ENCODE results near the gene ARL10.

The ARL10 gene

GRCh38 chr5:176371621-176372539, 6.6 kb downstream of the ARL10 start:
- no peak for TF ChIP-seq POLR2A (IDR thresholded peaks at IDR 0.05; ENCODE audit: low read depth, low read length)
- DNase-seq (ENCODE audit: insufficient read length, low spot score), result no peak
- FAIRE-seq, result no peak

GRCh38 chr5:176373100-176373818, 8.0 kb downstream of the ARL10 start:
- FAIRE-seq (no peak), DNase-seq (ENCODE audit: insufficient read length, low spot score) (no peak)
- TF ChIP-seq POLR2A (IDR thresholded peaks at IDR 0.05; ENCODE audit: low read depth, low read length), result no peak

- TF ChIP-seq POLR2A (IDR thresholded peaks at IDR 0.05; ENCODE audit: low read depth, low read length), result no peak
- DNase-seq (ENCODE audit: insufficient read length, low spot score) (no peak), FAIRE-seq (no peak)
These were observed 14.6 kb downstream of the ARL10 start for GRCh38 chr5:176379881-176380280.

- TF ChIP-seq POLR2A (IDR thresholded peaks at IDR 0.05; ENCODE audit: low read depth, low read length), result no peak
- no peak for FAIRE-seq
- no peak for DNase-seq (ENCODE audit: insufficient read length, low spot score)
These were observed 16.1 kb downstream of the ARL10 start for GRCh38 chr5:176381423-176381822.

GRCh38 chr5:176381979-176382378, 16.7 kb downstream of the ARL10 start:
- TF ChIP-seq POLR2A (IDR thresholded peaks at IDR 0.05; ENCODE audit: low read depth, low read length), result no peak
- DNase-seq (ENCODE audit: insufficient read length, low spot score), result no peak
- FAIRE-seq, result no peak

- DNase-seq (ENCODE audit: insufficient read length, low spot score) (no peak), FAIRE-seq (no peak)
- TF ChIP-seq POLR2A (IDR thresholded peaks at IDR 0.05; ENCODE audit: low read depth, low read length), result no peak
These were observed 17.4 kb downstream of the ARL10 start for GRCh38 chr5:176382721-176383120.

GRCh38 chr5:176383248-176383905, 18.1 kb downstream of the ARL10 start:
- DNase-seq (ENCODE audit: insufficient read length, low spot score), result no peak
- no peak for FAIRE-seq
- no peak for TF ChIP-seq POLR2A (IDR thresholded peaks at IDR 0.05; ENCODE audit: low read depth, low read length)

GRCh38 chr5:176383961-176384360, 18.7 kb downstream of the ARL10 start:
- no peak for FAIRE-seq
- TF ChIP-seq POLR2A (IDR thresholded peaks at IDR 0.05; ENCODE audit: low read depth, low read length), result no peak
- no peak for DNase-seq (ENCODE audit: insufficient read length, low spot score)

- no peak for TF ChIP-seq POLR2A (IDR thresholded peaks at IDR 0.05; ENCODE audit: low read depth, low read length)
- FAIRE-seq (no peak), DNase-seq (ENCODE audit: insufficient read length, low spot score) (no peak)
These were observed 19.2 kb downstream of the ARL10 start for GRCh38 chr5:176384366-176384930.

- TF ChIP-seq POLR2A (IDR thresholded peaks at IDR 0.05; ENCODE audit: low read depth, low read length), result no peak
- no peak for DNase-seq (ENCODE audit: insufficient read length, low spot score)
- no peak for FAIRE-seq
These were observed 19.7 kb downstream of the ARL10 start for GRCh38 chr5:176384991-176385390.

- TF ChIP-seq POLR2A (IDR thresholded peaks at IDR 0.05; ENCODE audit: low read depth, low read length), result no peak
- DNase-seq (ENCODE audit: insufficient read length, low spot score) (no peak), FAIRE-seq (no peak)
These were observed 21.2 kb downstream of the ARL10 start for GRCh38 chr5:176386491-176386890.

GRCh38 chr5:176387384-176387925, 22.2 kb downstream of the ARL10 start:
- DNase-seq (ENCODE audit: insufficient read length, low spot score) (no peak), FAIRE-seq (no peak)
- no peak for TF ChIP-seq POLR2A (IDR thresholded peaks at IDR 0.05; ENCODE audit: low read depth, low read length)

GRCh38 chr5:176388003-176388443, 22.7 kb downstream of the ARL10 start:
- FAIRE-seq (no peak), DNase-seq (ENCODE audit: insufficient read length, low spot score) (peak; percentile 45)
- no peak for TF ChIP-seq POLR2A (IDR thresholded peaks at IDR 0.05; ENCODE audit: low read depth, low read length)

Measured in H54 (cell line).